Osteoblast (primary cell): Measurements from ENCODE around the gene REG1A. TPM values are rescaled to one million over a fixed set of nuclear protein-coding genes. Genes with fewer than 3 reads are reported as not detected.

Source experiments
- DNase-seq: peaks from one replicate; pipeline ENCODE4 v3.0.0; 2011; ENCODE audit warnings: low spot score, mixed read lengths; ENCODE audit not compliant: insufficient read length; ENCODE audit errors: missing footprints
- H2AFZ ChIP-seq: 2 replicates; pipeline ENCODE4 v1.6.0; 2011; ENCODE audit warnings: mild to moderate bottlenecking, low read length
- H3K27ac ChIP-seq: 2 replicates; pipeline ENCODE4 v1.5.1; 2011; ENCODE audit warnings: mild to moderate bottlenecking, low read depth, low read length, moderate library complexity
- H3K27me3 ChIP-seq: 2 replicates; pipeline ENCODE4 v1.6.0; 2012; ENCODE audit warnings: mild to moderate bottlenecking, control low read depth, inconsistent platforms, low read length, moderate library complexity; ENCODE audit not compliant: insufficient read depth
- H3K36me3 ChIP-seq: 2 replicates; pipeline ENCODE4 v1.5.1; 2011; ENCODE audit warnings: mild to moderate bottlenecking, low read length, control low read depth, moderate library complexity; ENCODE audit not compliant: insufficient read depth
- H3K4me1 ChIP-seq: 2 replicates; pipeline ENCODE4 v1.5.1; 2011; ENCODE audit warnings: mild to moderate bottlenecking, low read length, control low read depth, moderate library complexity; ENCODE audit not compliant: insufficient read depth
- H3K4me2 ChIP-seq: 2 replicates; pipeline ENCODE4 v1.6.0; 2011; ENCODE audit warnings: mild to moderate bottlenecking, low read length; ENCODE audit not compliant: insufficient read depth
- H3K4me3 ChIP-seq: fragments of 200-600 bp; sonication (generic); 3 replicates; pipeline ENCODE4 v1.5.1; 2012; ENCODE audit warnings: mild to moderate bottlenecking, low read length, inconsistent platforms; ENCODE audit not compliant: insufficient read depth
- H3K79me2 ChIP-seq: 2 replicates; pipeline ENCODE4 v1.6.0; 2012; ENCODE audit warnings: mild to moderate bottlenecking, low read length, control low read depth, inconsistent platforms; ENCODE audit not compliant: insufficient read depth
- H3K9me3 ChIP-seq: 2 replicates; pipeline ENCODE4 v1.5.1; 2011; ENCODE audit warnings: low read depth, low read length, control low read depth
- H4K20me1 ChIP-seq: 2 replicates; pipeline ENCODE4 v1.6.0; 2012; ENCODE audit warnings: mild to moderate bottlenecking, low read length, control low read depth; ENCODE audit not compliant: insufficient read depth
- total RNA-seq: library from RNA; depleted of rRNA; stranded (reverse); fragments of >200 nt; gene quantifications from 2 replicates; pipeline ENCODE4 v1.2.3, GENCODE V29; 2012
- TF ChIP-seq, protein P1 (sequence below): IDR thresholded peaks from 2 replicates; pipeline ENCODE4 v1.5.1; 2011; ENCODE audit warnings: mild to moderate bottlenecking, low read depth, low read length, moderate library complexity; ENCODE audit errors: extremely low read depth

The REG1A gene
- total RNA-seq, 1 donor: not detected

DNA sequence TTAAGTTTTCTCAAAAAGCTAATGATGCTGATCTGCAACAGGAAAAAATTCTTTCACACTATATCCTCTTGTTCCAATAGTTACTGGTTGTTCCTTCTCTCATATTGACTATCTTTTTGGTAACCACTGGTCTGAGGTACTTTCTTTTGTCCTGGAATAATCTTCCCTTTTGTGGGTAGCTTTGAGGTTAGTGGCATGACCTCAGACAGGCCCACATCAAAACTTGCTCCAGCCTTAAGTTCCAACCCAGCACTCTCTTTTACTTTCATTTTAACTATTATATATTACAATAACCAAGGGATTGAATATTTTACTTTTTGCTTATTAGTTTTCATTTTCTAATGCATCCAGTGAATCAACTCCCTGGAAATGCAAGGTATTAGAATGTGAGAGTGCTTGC lies 9.5 kb downstream of the REG1A start:
- no peaks in the 10 kb centered on the region for H3K79me2 ChIP-seq
- H2AFZ ChIP-seq: no peak overlapping the region
- H3K9me3 ChIP-seq: no peaks in the 10 kb centered on the region
- no peak overlapping the region for H3K4me3 ChIP-seq
- TF ChIP-seq, protein P1, sequence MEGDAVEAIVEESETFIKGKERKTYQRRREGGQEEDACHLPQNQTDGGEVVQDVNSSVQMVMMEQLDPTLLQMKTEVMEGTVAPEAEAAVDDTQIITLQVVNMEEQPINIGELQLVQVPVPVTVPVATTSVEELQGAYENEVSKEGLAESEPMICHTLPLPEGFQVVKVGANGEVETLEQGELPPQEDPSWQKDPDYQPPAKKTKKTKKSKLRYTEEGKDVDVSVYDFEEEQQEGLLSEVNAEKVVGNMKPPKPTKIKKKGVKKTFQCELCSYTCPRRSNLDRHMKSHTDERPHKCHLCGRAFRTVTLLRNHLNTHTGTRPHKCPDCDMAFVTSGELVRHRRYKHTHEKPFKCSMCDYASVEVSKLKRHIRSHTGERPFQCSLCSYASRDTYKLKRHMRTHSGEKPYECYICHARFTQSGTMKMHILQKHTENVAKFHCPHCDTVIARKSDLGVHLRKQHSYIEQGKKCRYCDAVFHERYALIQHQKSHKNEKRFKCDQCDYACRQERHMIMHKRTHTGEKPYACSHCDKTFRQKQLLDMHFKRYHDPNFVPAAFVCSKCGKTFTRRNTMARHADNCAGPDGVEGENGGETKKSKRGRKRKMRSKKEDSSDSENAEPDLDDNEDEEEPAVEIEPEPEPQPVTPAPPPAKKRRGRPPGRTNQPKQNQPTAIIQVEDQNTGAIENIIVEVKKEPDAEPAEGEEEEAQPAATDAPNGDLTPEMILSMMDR: no peak
- H3K4me1 ChIP-seq: no peaks in the 10 kb centered on the region
- no peak overlapping the region for H3K4me2 ChIP-seq
- DNase-seq: no peak
- no peaks in the 10 kb centered on the region for H3K36me3 ChIP-seq
- H3K27me3 ChIP-seq: no peaks in the 10 kb centered on the region
- no peaks in the 10 kb centered on the region for H4K20me1 ChIP-seq
- H3K27ac ChIP-seq: no peak overlapping the region

DNA sequence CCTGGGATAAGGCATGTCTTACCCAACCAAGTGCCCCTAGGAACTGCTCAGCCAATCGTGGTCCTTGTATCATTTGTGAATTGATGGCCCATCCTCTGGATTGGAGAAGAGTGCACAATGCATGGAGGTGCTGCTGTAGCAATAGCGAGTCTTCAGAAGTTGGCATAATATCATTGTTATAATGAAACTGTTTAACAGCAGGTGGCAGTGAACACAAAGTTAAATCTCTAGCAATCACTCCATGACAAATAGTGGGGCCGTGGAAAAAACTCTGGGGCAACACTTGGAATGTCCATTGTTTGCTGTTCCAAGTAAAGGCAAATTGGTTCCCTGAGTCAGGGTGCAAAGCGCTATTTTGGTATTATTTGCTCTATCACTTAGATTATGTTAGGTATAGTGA lies 11.4 kb downstream of the REG1A start:
- no peak for DNase-seq
- H3K9me3 ChIP-seq: no peaks in the 10 kb centered on the region
- H2AFZ ChIP-seq: no peak overlapping the region
- H3K36me3 ChIP-seq: no peaks in the 10 kb centered on the region
- no peaks in the 10 kb centered on the region for H3K4me1 ChIP-seq
- no peak overlapping the region for H3K4me2 ChIP-seq
- TF ChIP-seq, protein P1: no peak
- no peaks in the 10 kb centered on the region for H3K79me2 ChIP-seq
- H3K27ac ChIP-seq: no peak overlapping the region
- no peaks in the 10 kb centered on the region for H4K20me1 ChIP-seq
- H3K27me3 ChIP-seq: no peaks in the 10 kb centered on the region
- no peak overlapping the region for H3K4me3 ChIP-seq

DNA sequence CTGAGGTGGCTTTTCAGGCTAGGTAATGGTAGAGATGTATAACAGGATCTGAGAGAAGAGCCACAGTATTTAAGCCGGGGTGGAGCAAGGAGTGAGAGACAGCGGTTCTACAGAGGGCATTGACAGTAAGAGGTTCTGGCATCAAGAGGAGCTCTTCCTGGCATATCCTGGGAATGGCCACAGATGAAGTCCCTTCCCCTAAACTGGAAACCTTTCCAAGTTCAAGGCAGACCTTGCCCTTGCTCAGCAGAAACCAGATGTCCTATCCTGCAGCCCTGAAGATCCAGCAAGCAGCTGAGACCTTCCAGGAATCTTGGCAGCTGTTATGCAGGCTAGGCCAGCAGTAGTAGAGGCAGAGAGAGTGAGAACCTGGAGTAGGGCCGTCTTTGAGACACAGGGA lies 18.1 kb downstream of the REG1A start:
- Histone ChIP-seq H3K4me2 (no peak overlapping the region), H4K20me1 (no peaks in the 10 kb centered on the region), H3K27ac (no peak overlapping the region), H2AFZ (no peak overlapping the region), H3K36me3 (no peaks in the 10 kb centered on the region), H3K4me3 (no peak overlapping the region), H3K9me3 (no peaks in the 10 kb centered on the region), H3K4me1 (no peaks in the 10 kb centered on the region), H3K79me2 (no peaks in the 10 kb centered on the region), H3K27me3 (no peaks in the 10 kb centered on the region)
- TF ChIP-seq, protein P1: no peak
- DNase-seq: no peak

DNA sequence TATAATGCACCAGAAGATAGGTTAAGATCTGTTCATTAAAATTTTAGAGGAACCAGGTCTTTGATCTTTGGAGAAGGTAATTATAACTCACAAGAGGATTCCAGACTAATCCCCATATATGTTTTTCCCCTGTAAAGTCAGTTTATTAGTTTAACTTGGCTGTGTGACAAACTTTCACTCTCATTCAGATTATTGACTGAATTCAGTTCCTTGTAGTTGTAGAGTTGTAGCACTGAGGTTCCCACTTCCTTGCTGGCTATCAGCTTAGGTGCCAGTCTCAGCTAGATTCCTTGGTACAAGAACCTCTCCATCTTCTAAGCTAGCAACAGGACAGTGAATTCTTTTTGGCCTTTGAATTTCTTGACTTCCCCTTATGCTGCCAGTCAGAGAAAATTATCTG lies 19.1 kb downstream of the REG1A start:
- no peaks in the 10 kb centered on the region for H4K20me1 ChIP-seq
- H3K79me2 ChIP-seq: no peaks in the 10 kb centered on the region
- no peak for DNase-seq
- no peaks in the 10 kb centered on the region for H3K27me3 ChIP-seq
- TF ChIP-seq, protein P1: no peak
- H3K27ac ChIP-seq: no peak overlapping the region
- no peak overlapping the region for H3K4me2 ChIP-seq
- no peaks in the 10 kb centered on the region for H3K36me3 ChIP-seq
- no peak overlapping the region for H2AFZ ChIP-seq
- no peaks in the 10 kb centered on the region for H3K9me3 ChIP-seq
- no peak overlapping the region for H3K4me3 ChIP-seq
- no peaks in the 10 kb centered on the region for H3K4me1 ChIP-seq
